HG02938 (cell line): ENCODE data around the gene SLC9A2.
A peak's percentile ranks its signal among the peaks of the same experiment; 100 is the strongest.

Experiments
- ATAC-seq: cut with Tn5 transposase; IDR thresholded peaks from one replicate; pipeline ENCODE4 v1.9.1; 2021; ENCODE audit warnings: mild to moderate bottlenecking, moderate library complexity; ENCODE audit not compliant: unreplicated experiment

The SLC9A2 gene

DNA sequence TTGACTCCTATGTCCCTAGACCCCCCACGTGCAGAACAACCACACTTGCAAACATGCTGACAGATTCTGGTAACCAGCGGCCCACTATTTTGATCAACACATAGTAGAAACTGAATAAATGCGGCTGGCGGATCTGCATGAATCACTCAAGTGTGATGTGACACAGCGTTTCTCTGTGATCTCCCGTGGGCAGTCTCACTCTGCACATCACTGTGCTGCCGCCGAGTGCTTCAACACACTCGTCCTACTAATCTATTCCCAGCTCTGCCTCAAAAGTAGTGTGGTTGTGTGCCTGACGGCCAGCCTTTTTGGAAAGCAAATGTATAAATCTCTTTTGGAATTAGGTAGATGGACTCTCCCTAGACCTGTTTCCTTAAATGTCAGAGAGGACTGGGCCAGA, 105.2 kb downstream of the SLC9A2 start:
- no peak for ATAC-seq

- ATAC-seq: no peak
Measured at GRCh38 chr2:102726128-102727087, 107.1 kb downstream of the SLC9A2 start.

DNA sequence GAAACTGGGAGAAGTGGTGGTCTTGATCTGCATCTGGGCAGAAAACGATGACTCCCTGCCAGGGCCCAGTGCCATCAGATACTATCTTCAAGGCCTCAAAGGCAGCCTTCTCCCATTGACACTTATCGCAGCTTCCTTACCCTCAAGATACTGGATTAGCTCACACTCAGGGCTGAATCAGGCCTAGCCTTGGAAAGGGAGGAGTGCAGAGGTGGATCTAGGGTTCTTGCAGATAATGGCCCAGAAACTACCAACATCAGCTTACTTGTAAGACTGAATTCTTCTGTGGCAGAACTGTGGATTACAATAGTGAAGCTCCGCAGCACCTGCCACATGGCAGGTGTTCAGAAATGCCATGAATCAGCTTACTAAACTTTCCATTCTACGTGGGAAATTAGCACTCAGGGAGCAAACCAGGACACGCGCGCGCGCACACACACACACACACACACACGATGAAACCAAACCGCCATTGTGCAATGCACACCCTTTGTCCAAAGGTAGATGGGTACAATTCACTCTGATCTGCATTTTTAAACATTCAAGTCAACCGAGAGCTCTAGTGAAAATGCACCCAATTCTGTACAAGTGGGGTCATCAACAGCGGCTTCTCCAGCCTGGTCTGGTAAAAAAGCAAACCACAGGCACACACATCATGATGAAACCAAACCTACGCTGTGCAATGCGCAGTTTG, 116.2 kb downstream of the SLC9A2 start:
- ATAC-seq: no peak

DNA sequence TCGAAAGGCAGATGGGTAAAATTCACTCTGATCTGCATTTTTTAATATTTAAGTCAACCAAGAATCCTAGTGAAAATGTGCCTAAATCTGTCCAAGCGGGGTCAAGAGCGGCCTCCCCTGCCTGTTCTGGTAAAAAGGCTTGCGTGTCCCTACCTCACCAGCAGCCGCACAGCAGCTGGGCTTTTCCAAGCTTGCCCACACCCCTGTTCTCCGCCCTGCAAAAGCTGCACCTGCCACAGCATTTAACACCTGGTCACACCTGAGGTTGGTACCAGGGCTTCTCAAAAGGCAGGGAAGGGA, 116.7 kb downstream of the SLC9A2 start:
- peak; percentile 6 for ATAC-seq

- peak; percentile 81 for ATAC-seq
Measured at GRCh38 chr2:102736410-102737409, 117.4 kb downstream of the SLC9A2 start.

GRCh38 chr2:102737431-102737830, 118.1 kb downstream of the SLC9A2 start:
- ATAC-seq: peak; percentile 68

- ATAC-seq: no peak
Measured at GRCh38 chr2:102743259-102743658, 123.9 kb downstream of the SLC9A2 start.

DNA sequence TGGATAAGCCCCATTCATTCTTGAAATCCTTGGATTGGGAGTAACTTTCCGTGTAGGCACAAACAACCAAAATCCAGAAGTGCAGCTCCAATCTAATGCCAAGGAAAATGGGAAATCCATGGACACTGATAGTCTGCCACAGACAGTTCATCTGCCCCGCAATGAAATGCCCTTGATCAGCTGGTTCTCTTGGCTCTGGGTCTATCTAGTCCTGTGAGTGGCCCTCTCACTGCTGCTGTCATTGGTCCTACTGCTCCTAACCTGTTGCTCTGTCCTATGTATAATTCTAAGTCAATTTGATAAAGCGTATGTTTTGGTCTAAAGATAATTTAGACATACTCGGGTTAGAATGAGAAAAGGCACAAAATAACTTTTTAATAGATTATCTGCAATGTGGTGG, 128.8 kb downstream of the SLC9A2 start:
- no peak for ATAC-seq

DNA sequence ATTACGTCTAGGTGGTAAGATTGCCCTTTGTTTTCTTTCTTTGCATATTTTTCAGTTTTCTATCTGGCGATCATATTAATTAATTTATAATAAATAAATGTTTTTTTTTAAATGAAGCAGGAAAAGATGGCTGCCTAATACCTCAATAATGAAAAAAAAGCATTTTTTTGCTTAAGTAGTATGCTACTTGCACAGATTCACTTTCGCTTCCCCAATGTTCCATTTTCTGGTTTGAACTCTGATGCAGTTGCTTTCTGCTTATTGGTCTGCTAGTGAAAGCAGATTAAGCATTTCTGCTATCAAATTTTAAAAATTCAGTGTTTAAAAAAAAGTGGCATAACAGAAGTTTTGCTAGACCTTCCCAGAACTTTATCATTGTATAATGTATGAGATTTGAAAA, 130.6 kb downstream of the SLC9A2 start:
- ATAC-seq: peak; percentile 87

- ATAC-seq: no peak
Measured at GRCh38 chr2:102753563-102754159, 134.3 kb downstream of the SLC9A2 start.

DNA sequence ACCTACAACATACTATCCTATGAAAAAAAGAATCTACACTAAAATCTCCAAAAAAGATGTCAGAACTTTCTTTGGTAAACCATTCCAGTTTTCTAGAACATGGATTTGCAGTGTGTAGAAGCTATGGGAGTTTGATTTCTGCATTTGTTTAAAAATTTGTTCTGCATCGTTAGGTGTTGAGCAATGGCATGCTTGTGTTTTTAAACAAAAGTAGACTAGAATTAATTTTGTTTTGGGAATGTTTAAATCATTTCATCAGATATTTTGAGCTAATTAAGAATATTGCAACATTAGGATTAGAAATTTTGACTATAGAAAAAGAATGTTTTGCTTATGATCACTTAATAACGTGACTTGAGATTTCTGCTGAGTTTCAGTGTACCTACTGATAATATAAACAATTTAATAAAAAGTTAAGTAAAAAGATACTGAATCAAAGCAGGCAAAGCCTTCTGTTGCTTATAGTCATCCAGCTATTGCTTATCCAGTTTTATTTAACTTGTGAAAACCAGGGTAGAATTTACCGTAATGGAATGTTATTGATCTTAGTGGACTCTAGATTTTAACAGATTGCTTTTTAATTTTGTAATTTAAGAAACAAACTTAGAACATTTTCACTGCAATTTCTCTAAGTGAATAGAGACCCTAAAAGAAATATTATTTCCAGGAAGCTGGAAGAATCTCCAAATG, 135.2 kb downstream of the SLC9A2 start:
- ATAC-seq: no peak

DNA sequence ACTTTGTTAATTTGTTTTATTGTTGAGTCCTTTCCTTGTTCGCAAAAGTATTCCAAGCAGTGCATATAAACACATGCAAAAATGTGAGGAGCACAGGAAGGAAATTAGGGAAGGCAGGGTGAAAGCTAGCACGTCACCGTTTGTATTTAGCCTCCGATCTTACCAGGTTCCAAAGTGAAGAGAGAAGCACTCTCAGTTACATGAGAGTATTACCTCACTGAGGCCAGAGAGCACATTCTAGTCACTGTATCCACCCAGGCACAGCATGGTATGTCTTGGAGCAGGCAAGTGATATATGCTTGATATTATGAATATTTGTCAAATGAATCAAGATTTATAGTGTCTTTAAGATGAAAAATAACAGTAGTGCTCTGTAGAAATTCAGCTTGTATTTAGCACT, 135.9 kb downstream of the SLC9A2 start:
- ATAC-seq: no peak

DNA sequence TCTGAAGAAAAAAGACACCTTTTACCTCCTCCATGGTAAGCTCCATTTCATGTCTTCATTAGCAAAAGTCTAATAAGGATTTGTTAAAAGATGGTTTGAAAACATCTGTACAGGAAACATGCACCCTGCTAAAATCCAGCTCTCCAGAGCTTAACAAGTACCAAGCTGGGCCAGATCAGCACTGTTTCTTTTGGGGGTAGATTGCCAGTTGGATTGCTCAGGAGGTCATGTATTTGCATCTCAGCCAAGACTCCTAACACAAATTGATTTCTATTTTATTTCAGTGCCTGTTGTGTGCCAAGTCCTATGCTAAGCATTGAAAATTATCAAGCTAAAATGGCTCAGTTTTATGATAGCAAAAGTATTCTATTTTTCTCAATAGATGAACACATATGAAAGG, 139.1 kb downstream of the SLC9A2 start:
- ATAC-seq: no peak
